ENCODE data around the gene LYST. TPM values are rescaled to one million over a fixed set of nuclear protein-coding genes. Genes with fewer than 3 reads are reported as not detected.

Gene LYST
- total RNA-seq, 4 donors from 2014 or later: 22.8 to 46.7 (median 32.1) TPM

DNA sequence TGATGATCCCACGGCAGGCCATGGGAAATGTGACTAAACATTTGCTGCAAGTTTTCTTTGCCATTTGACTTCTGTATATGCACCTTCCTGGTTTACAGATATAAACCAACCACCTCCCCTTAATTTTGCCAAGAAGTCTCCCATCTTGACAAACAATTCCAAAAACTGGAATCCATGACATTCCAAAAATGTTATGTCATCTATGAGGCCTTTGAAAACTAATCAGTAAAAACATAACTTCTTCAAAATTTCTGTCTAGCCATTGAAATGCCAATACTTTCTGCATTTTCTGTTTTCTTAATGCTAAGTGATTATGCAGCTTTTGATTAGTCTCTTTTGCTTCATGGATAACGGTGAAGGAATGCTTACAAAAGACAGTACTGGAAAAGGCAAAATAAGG lies 84.1 kb downstream of the LYST start:
- Histone ChIP-seq H3K4me3 (no peak overlapping the region), H3K27ac (no peak overlapping the region), H3K36me3 (peaks cover 0 to 15% (median 0%) of the 10 kb centered on the region in 4 donors), H3K9me3 (no peaks in the 10 kb centered on the region), H3K4me1 (no peaks in the 10 kb centered on the region), H3K27me3 (no peaks in the 10 kb centered on the region)
- WGBS, 2 donors (ENCODE audit: low coverage in 1 of 2): 89 to 96% methylated on average over 1 to 2 of the region's 2 CpGs
- in situ Hi-C loops (cut with MboI; ENCODE audit: low pct_ligation_motif_present in 1 of 4, low pct_unique_long_range_greater_than_20kb in 1 of 4, low sequenced_read_pairs in 3 of 4) (loop anchor here in 2 of 4 donors (25.0 kb wide), 1 partner anchor 270 kb away; the partner anchor contains the start of gene B3GALNT2 (in 2 of the 2)), intact Hi-C loops (cut with DNase I; ENCODE audit: low total_unique reads) (no loop called here)
- TF ChIP-seq CTCF (IDR thresholded peaks at IDR 0.05) (no peak), EP300 (IDR thresholded peaks at IDR 0.05; ENCODE audit: low read depth) (no peak), POLR2AphosphoS5 (IDR thresholded peaks at IDR 0.05) (no peak), POLR2A (IDR thresholded peaks at IDR 0.05) (no peak)
- no peak for DNase-seq

DNA sequence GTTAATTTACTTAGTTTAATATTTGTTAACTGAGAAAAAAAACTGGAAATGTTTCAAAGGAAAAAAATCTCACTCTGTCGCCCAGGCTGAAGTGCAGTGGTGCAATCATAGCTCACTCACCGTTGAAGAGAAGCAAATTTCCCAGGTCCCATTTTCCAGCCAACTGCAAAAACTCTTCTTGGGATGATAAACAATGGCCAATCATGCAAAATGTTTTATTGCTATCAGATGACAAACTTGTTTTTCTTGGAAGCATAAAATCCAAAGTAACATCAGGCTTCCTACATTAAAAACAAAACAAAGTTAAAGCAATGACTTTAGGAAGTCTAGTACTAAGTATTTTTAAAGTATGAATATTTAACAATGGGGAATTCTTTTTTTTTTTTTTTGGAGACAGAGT lies 84.9 kb downstream of the LYST start:
- Histone ChIP-seq H3K4me3 (no peak overlapping the region), H3K27me3 (no peaks in the 10 kb centered on the region), H3K4me1 (no peaks in the 10 kb centered on the region), H3K36me3 (peaks cover 0 to 8% (median 0%) of the 10 kb centered on the region in 4 donors), H3K9me3 (no peaks in the 10 kb centered on the region), H3K27ac (no peak overlapping the region)
- 73% methylated on average over 2 of the region's 2 CpGs; no CpG with 5 or more reads in 1 of the 2 donors for WGBS, 2 donors (ENCODE audit: low coverage in 1 of 2)
- TF ChIP-seq POLR2AphosphoS5 (IDR thresholded peaks at IDR 0.05) (no peak), EP300 (IDR thresholded peaks at IDR 0.05; ENCODE audit: low read depth) (no peak), CTCF (IDR thresholded peaks at IDR 0.05) (no peak)
- in situ Hi-C loops (cut with MboI; ENCODE audit: low pct_ligation_motif_present in 1 of 4, low pct_unique_long_range_greater_than_20kb in 1 of 4, low sequenced_read_pairs in 3 of 4) (loop anchor here in 2 of 4 donors (25.0 kb wide), 1 partner anchor 270 kb away; the partner anchor contains the start of gene B3GALNT2 (in 2 of the 2)), intact Hi-C loops (cut with DNase I; ENCODE audit: low total_unique reads) (no loop called here)
- no peak for DNase-seq

DNA sequence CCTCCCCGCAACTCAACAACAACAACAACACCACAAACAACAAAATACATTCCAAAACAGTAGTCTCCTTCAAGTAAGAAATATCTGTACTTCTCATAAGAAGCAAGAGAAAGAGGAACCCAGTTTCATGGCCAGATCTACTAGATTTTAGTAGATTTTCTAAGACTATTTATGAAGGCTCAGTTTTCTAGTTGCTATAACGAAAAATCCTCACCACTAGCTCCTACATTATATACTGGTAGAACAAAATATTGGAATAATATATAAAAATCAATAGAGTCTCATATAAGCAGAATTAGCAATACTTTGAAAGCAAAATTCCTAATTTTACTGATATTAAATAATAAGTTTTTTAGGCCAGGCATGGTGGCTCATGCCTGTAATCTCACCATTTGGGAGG lies 86.9 kb downstream of the LYST start:
- H3K4me3 ChIP-seq: no peak overlapping the region
- no peaks in the 10 kb centered on the region for H3K9me3 ChIP-seq
- no peak for DNase-seq
- in situ Hi-C loops (cut with MboI; ENCODE audit: low pct_ligation_motif_present in 1 of 4, low pct_unique_long_range_greater_than_20kb in 1 of 4, low sequenced_read_pairs in 3 of 4) (loop anchor here in 2 of 4 donors (25.0 kb wide), 1 partner anchor 267 kb away; the partner anchor contains the start of gene B3GALNT2 (in 2 of the 2)), intact Hi-C loops (cut with DNase I; ENCODE audit: low total_unique reads) (no loop called here)
- H3K27me3 ChIP-seq: no peaks in the 10 kb centered on the region
- TF ChIP-seq CTCF (IDR thresholded peaks at IDR 0.05) (no peak), POLR2AphosphoS5 (IDR thresholded peaks at IDR 0.05) (no peak), EP300 (IDR thresholded peaks at IDR 0.05; ENCODE audit: low read depth) (no peak), POLR2A (IDR thresholded peaks at IDR 0.05) (no peak)
- no peak overlapping the region for H3K27ac ChIP-seq
- H3K4me1 ChIP-seq: no peaks in the 10 kb centered on the region
- 96 to 100% methylated on average over 1 to 2 of the region's 2 CpGs for WGBS, 2 donors (ENCODE audit: low coverage in 1 of 2)
- H3K36me3 ChIP-seq: peaks cover 0 to 8% (median 0%) of the 10 kb centered on the region in 4 donors

GRCh38 chr1:235776396-235776795 lies 90.3 kb downstream of the LYST start:
- WGBS, 2 donors (ENCODE audit: low coverage in 1 of 2): 83 to 89% methylated on average over 3 of the region's 3 CpGs
- in situ Hi-C loops (cut with MboI; ENCODE audit: low pct_ligation_motif_present in 1 of 4, low pct_unique_long_range_greater_than_20kb in 1 of 4, low sequenced_read_pairs in 3 of 4) (loop anchor here in 2 of 4 donors (25.0 kb wide), 1 partner anchor 264 kb away; the partner anchor contains the start of gene B3GALNT2 (in 2 of the 2)), intact Hi-C loops (cut with DNase I; ENCODE audit: low total_unique reads) (no loop called here)
- Histone ChIP-seq H3K9me3 (no peaks in the 10 kb centered on the region), H3K27me3 (no peaks in the 10 kb centered on the region), H3K36me3 (peaks cover 0 to 13% (median 0%) of the 10 kb centered on the region in 4 donors), H3K4me3 (no peak overlapping the region), H3K27ac (no peak overlapping the region), H3K4me1 (no peaks in the 10 kb centered on the region)
- no peak for DNase-seq
- TF ChIP-seq POLR2A (IDR thresholded peaks at IDR 0.05): no peak
- TF ChIP-seq CTCF (IDR thresholded peaks at IDR 0.05): no peak
- TF ChIP-seq EP300 (IDR thresholded peaks at IDR 0.05; ENCODE audit: low read depth): no peak
- no peak for TF ChIP-seq POLR2AphosphoS5 (IDR thresholded peaks at IDR 0.05)
